Measurements from ENCODE around the gene SP110.

- TF ChIP-seq CTCF (IDR thresholded peaks at IDR 0.05; ENCODE audit: low read depth, low read length) (no peak), EZH2phosphoT487 (IDR thresholded peaks at IDR 0.05; ENCODE audit: low read depth) (no peak)
These were observed 47.6 kb downstream of the SP110 start for GRCh38 chr2:230172156-230172555.
